Panc1 (cell line): ENCODE data around the gene GLIS1. TPM values are rescaled to one million over a fixed set of nuclear protein-coding genes. Genes with fewer than 3 reads are reported as not detected.

Experiments
- ATAC-seq: fragments of 200-7000 bp; cut with Tn5 transposase; 2 replicates; pipeline ENCODE4 v1.9.1; 2020; ENCODE audit warnings: mild to moderate bottlenecking, moderate library complexity
- BruUV-seq: library from RNA; stranded (reverse); fragments of 400-500 nt; replicated peaks from 2 replicates; lab custom pipeline; 2021; lab: Mats Ljungman, UMichigan
- CTCF ChIA-PET: fragments of 300-600 bp; sonication (Branson Sonifier 250); formaldehyde crosslinking; loops from one replicate; lab custom pipeline; 2022; ENCODE audit warnings: antibody characterized with exemption; lab: Charles Lee
- POLR2A ChIA-PET: fragments of 300-600 bp; sonication (Branson Sonifier 250); formaldehyde crosslinking; loops from one replicate; lab custom pipeline; 2022; ENCODE audit warnings: antibody characterized with exemption; lab: Charles Lee
- DNase-seq: peaks from one replicate; pipeline ENCODE4 v3.0.0-alpha.2; 2010; ENCODE audit warnings: low read depth, low spot score
- H3K27ac ChIP-seq: 2 replicates; pipeline ENCODE4 v1.5.1; 2011; ENCODE audit warnings: mild to moderate bottlenecking, low read length, inconsistent platforms
- H3K27me3 ChIP-seq: fragments of 200-500 bp; sonication (Bioruptor generic); 2 replicates; pipeline ENCODE4 v1.6.0; 2014; ENCODE audit warnings: low read length, inconsistent platforms; ENCODE audit not compliant: control insufficient read depth, insufficient read depth
- H3K36me3 ChIP-seq: fragments of 200-500 bp; sonication (Bioruptor generic); 2 replicates; pipeline ENCODE4 v1.5.1; 2014; ENCODE audit warnings: inconsistent platforms, mild to moderate bottlenecking, low read length, moderate library complexity; ENCODE audit not compliant: control insufficient read depth, insufficient read depth
- H3K4me1 ChIP-seq: 2 replicates; pipeline ENCODE4 v1.5.1; 2011; ENCODE audit warnings: inconsistent platforms, mild to moderate bottlenecking, low read length, moderate library complexity; ENCODE audit not compliant: control insufficient read depth, insufficient read depth
- H3K4me3 ChIP-seq, 2 experiments: 2 replicates each; pipeline ENCODE4 v1.5.1; 2011 to 2012; ENCODE audit warnings: low read depth in 2 of 2, low read length in 2 of 2, mild to moderate bottlenecking in 2 of 2, inconsistent platforms in 1 of 2, moderate library complexity in 1 of 2
- H3K9me3 ChIP-seq: fragments of 200-500 bp; sonication (Bioruptor generic); 2 replicates; pipeline ENCODE4 v1.5.1; 2014; ENCODE audit warnings: low read depth, mild to moderate bottlenecking, inconsistent platforms, low read length, moderate library complexity; ENCODE audit not compliant: control insufficient read depth, insufficient read depth
- CTCF ChIP-seq: fragments of 450-650 bp; IDR thresholded peaks from 2 replicates; pipeline ENCODE4 v1.5.1; 2017; ENCODE audit warnings: mild to moderate bottlenecking
- POLR2AphosphoS5 ChIP-seq: IDR thresholded peaks from 2 replicates; pipeline ENCODE4 v1.6.1; 2012; ENCODE audit warnings: mild to moderate bottlenecking, low read depth, low read length, moderate library complexity
- REST ChIP-seq, 2 experiments: IDR thresholded peaks; 2 replicates each; pipeline ENCODE4 v1.6.1; 2011 to 2012; ENCODE audit warnings: low read depth in 2 of 2, control low read depth in 1 of 2, low read length in 1 of 2, mild to moderate bottlenecking in 1 of 2, moderate library complexity in 1 of 2; ENCODE audit not compliant: insufficient read depth in 1 of 2
- SIN3A ChIP-seq: IDR thresholded peaks from 2 replicates; pipeline ENCODE4 v1.6.1; 2012; ENCODE audit warnings: low read depth, mild to moderate bottlenecking, low read length, moderate library complexity, borderline replicate concordance; ENCODE audit not compliant: insufficient read depth
- TCF7L2 ChIP-seq: IDR thresholded peaks from 2 replicates; pipeline ENCODE4 v1.6.1; 2011; ENCODE audit warnings: mild to moderate bottlenecking, low read depth, low read length, inconsistent platforms
- in situ Hi-C: cut with HindIII; loops from 2 replicates; pipeline ENCODE4 v1.10.0; 2016; ENCODE audit warnings: low sequenced_read_pairs, low pct_unique_long_range_greater_than_20kb
- intact Hi-C: fragments of 100-400 bp; cut with micrococcal nuclease; formaldehyde crosslinking; loops from one replicate; pipeline ENCODE4 v1.10.0; 2022; ENCODE audit not compliant: unreplicated experiment
- total RNA-seq: library from RNA; stranded (reverse); gene quantifications from one replicate; pipeline ENCODE4 v1.2.1, GENCODE V29; 2021; ENCODE audit not compliant: unreplicated experiment

Gene GLIS1
- total RNA-seq, 1 experiment from 2014 or later, result 0.28 TPM

- ATAC-seq, result no peak
- ChIA-PET CTCF (no interaction called here), POLR2A (no interaction called here)
- H3K27me3 ChIP-seq, result no peaks in the 10 kb centered on the region; the same call in 1 of the 2 replicates
- DNase-seq, result no peak
- intact Hi-C loops, result no loop called here
- H3K4me1 ChIP-seq, result no peaks in the 10 kb centered on the region
- H3K4me3 ChIP-seq, result no peak overlapping the region
- in situ Hi-C loops, result no loop called here
- H3K36me3 ChIP-seq, result no peaks in the 10 kb centered on the region
- TF ChIP-seq TCF7L2, result no peak
- no peak for TF ChIP-seq POLR2AphosphoS5
- TF ChIP-seq CTCF, result 0 out of 2 replicates have a peak, but pooled peaks have one; percentile 29
- TF ChIP-seq SIN3A, result no peak
- no peak for TF ChIP-seq REST (IDR thresholded peaks at IDR 0.05; ENCODE audit: insufficient read depth in 1 of 2, low read depth in 2 of 2, low read length in 1 of 2)
- no peak overlapping the region for H3K27ac ChIP-seq
- H3K9me3 ChIP-seq, result no peaks in the 10 kb centered on the region
- no TSS peak for BruUV-seq
Observed at GRCh38 chr1:53473463-53473862, 265.5 kb downstream of the GLIS1 start.

GRCh38 chr1:53471000-53471399 lies 268.0 kb downstream of the GLIS1 start:
- TF ChIP-seq TCF7L2 (no peak), POLR2AphosphoS5 (no peak), REST (IDR thresholded peaks at IDR 0.05; ENCODE audit: insufficient read depth in 1 of 2, low read depth in 2 of 2, low read length in 1 of 2) (no peak), SIN3A (no peak)
- DNase-seq (no peak), ATAC-seq (no peak)
- in situ Hi-C loops, result no loop called here
- no peaks in the 10 kb centered on the region for H3K36me3 ChIP-seq
- ChIA-PET POLR2A (no interaction called here), CTCF (no interaction called here)
- no peak overlapping the region for H3K4me3 ChIP-seq
- no peaks in the 10 kb centered on the region for H3K4me1 ChIP-seq
- H3K27ac ChIP-seq, result no peak overlapping the region
- H3K27me3 ChIP-seq, result no peaks in the 10 kb centered on the region
- H3K9me3 ChIP-seq, result no peaks in the 10 kb centered on the region
- intact Hi-C loops, result no loop called here
- no TSS peak for BruUV-seq
